Measurements from ENCODE around the gene RSF1.

The RSF1 gene

GRCh38 chr11:77705195-77705875 is 115.2 kb downstream of the RSF1 start:
- Histone ChIP-seq H3K9me3 (ENCODE audit: control insufficient read depth, low read depth, low read length) (no peaks in the 10 kb centered on the region), H3K27ac (ENCODE audit: low read length) (no peak overlapping the region), H3K27me3 (ENCODE audit: control insufficient read depth, insufficient read depth, low read length) (no peaks in the 10 kb centered on the region), H3K4me1 (ENCODE audit: control insufficient read depth, low read depth, low read length) (no peaks in the 10 kb centered on the region), H3K4me3 (ENCODE audit: low read length) (no peak overlapping the region), H3K9ac (ENCODE audit: low read length) (no peak overlapping the region), H3K36me3 (ENCODE audit: control insufficient read depth, low read depth, low read length) (peaks cover 16% of the 10 kb centered on the region)

- no peaks in the 10 kb centered on the region for H3K9me3 ChIP-seq (ENCODE audit: control insufficient read depth, low read depth, low read length)
- H3K9ac ChIP-seq (ENCODE audit: low read length): no peak overlapping the region
- H3K4me3 ChIP-seq (ENCODE audit: low read length): no peak overlapping the region
- no peaks in the 10 kb centered on the region for H3K27me3 ChIP-seq (ENCODE audit: control insufficient read depth, insufficient read depth, low read length)
- H3K36me3 ChIP-seq (ENCODE audit: control insufficient read depth, low read depth, low read length): peaks cover 16% of the 10 kb centered on the region
- H3K4me1 ChIP-seq (ENCODE audit: control insufficient read depth, low read depth, low read length): no peaks in the 10 kb centered on the region
- H3K27ac ChIP-seq (ENCODE audit: low read length): no peak overlapping the region
These were observed 116.5 kb downstream of the RSF1 start for GRCh38 chr11:77704029-77704428.

GRCh38 chr11:77699425-77699824 is 121.1 kb downstream of the RSF1 start:
- no peaks in the 10 kb centered on the region for H3K4me1 ChIP-seq (ENCODE audit: control insufficient read depth, low read depth, low read length)
- H3K4me3 ChIP-seq (ENCODE audit: low read length): no peak overlapping the region
- H3K36me3 ChIP-seq (ENCODE audit: control insufficient read depth, low read depth, low read length): peaks cover 38% of the 10 kb centered on the region
- H3K27ac ChIP-seq (ENCODE audit: low read length): no peak overlapping the region
- H3K27me3 ChIP-seq (ENCODE audit: control insufficient read depth, insufficient read depth, low read length): no peaks in the 10 kb centered on the region
- H3K9ac ChIP-seq (ENCODE audit: low read length): no peak overlapping the region
- no peaks in the 10 kb centered on the region for H3K9me3 ChIP-seq (ENCODE audit: control insufficient read depth, low read depth, low read length)

- Histone ChIP-seq H3K27me3 (ENCODE audit: control insufficient read depth, insufficient read depth, low read length) (no peaks in the 10 kb centered on the region), H3K36me3 (ENCODE audit: control insufficient read depth, low read depth, low read length) (peaks cover 37% of the 10 kb centered on the region), H3K9ac (ENCODE audit: low read length) (no peak overlapping the region), H3K4me1 (ENCODE audit: control insufficient read depth, low read depth, low read length) (no peaks in the 10 kb centered on the region), H3K27ac (ENCODE audit: low read length) (no peak overlapping the region), H3K9me3 (ENCODE audit: control insufficient read depth, low read depth, low read length) (no peaks in the 10 kb centered on the region), H3K4me3 (ENCODE audit: low read length) (no peak overlapping the region)
These were observed 121.6 kb downstream of the RSF1 start for GRCh38 chr11:77698896-77699295.

GRCh38 chr11:77697865-77698264 is 122.7 kb downstream of the RSF1 start:
- no peak overlapping the region for H3K9ac ChIP-seq (ENCODE audit: low read length)
- H3K4me1 ChIP-seq (ENCODE audit: control insufficient read depth, low read depth, low read length): no peaks in the 10 kb centered on the region
- no peaks in the 10 kb centered on the region for H3K9me3 ChIP-seq (ENCODE audit: control insufficient read depth, low read depth, low read length)
- H3K36me3 ChIP-seq (ENCODE audit: control insufficient read depth, low read depth, low read length): peaks cover 35% of the 10 kb centered on the region
- H3K27me3 ChIP-seq (ENCODE audit: control insufficient read depth, insufficient read depth, low read length): no peaks in the 10 kb centered on the region
- H3K27ac ChIP-seq (ENCODE audit: low read length): no peak overlapping the region
- no peak overlapping the region for H3K4me3 ChIP-seq (ENCODE audit: low read length)

GRCh38 chr11:77695417-77695816 is 125.1 kb downstream of the RSF1 start:
- Histone ChIP-seq H3K4me1 (ENCODE audit: control insufficient read depth, low read depth, low read length) (no peaks in the 10 kb centered on the region), H3K4me3 (ENCODE audit: low read length) (no peak overlapping the region), H3K27ac (ENCODE audit: low read length) (no peak overlapping the region), H3K27me3 (ENCODE audit: control insufficient read depth, insufficient read depth, low read length) (no peaks in the 10 kb centered on the region), H3K9me3 (ENCODE audit: control insufficient read depth, low read depth, low read length) (no peaks in the 10 kb centered on the region), H3K9ac (ENCODE audit: low read length) (no peak overlapping the region), H3K36me3 (ENCODE audit: control insufficient read depth, low read depth, low read length) (peaks cover 36% of the 10 kb centered on the region)

GRCh38 chr11:77690649-77691048 is 129.9 kb downstream of the RSF1 start:
- Histone ChIP-seq H3K9ac (ENCODE audit: low read length) (no peak overlapping the region), H3K4me3 (ENCODE audit: low read length) (no peak overlapping the region), H3K4me1 (ENCODE audit: control insufficient read depth, low read depth, low read length) (no peaks in the 10 kb centered on the region), H3K27ac (ENCODE audit: low read length) (no peak overlapping the region), H3K27me3 (ENCODE audit: control insufficient read depth, insufficient read depth, low read length) (no peaks in the 10 kb centered on the region), H3K36me3 (ENCODE audit: control insufficient read depth, low read depth, low read length) (peaks cover 24% of the 10 kb centered on the region), H3K9me3 (ENCODE audit: control insufficient read depth, low read depth, low read length) (no peaks in the 10 kb centered on the region)

GRCh38 chr11:77687088-77687487 is 133.4 kb downstream of the RSF1 start:
- H3K27me3 ChIP-seq (ENCODE audit: control insufficient read depth, insufficient read depth, low read length): no peaks in the 10 kb centered on the region
- H3K4me3 ChIP-seq (ENCODE audit: low read length): no peak overlapping the region
- no peaks in the 10 kb centered on the region for H3K9me3 ChIP-seq (ENCODE audit: control insufficient read depth, low read depth, low read length)
- no peak overlapping the region for H3K9ac ChIP-seq (ENCODE audit: low read length)
- H3K27ac ChIP-seq (ENCODE audit: low read length): no peak overlapping the region
- H3K4me1 ChIP-seq (ENCODE audit: control insufficient read depth, low read depth, low read length): no peaks in the 10 kb centered on the region
- peaks cover 47% of the 10 kb centered on the region for H3K36me3 ChIP-seq (ENCODE audit: control insufficient read depth, low read depth, low read length)

GRCh38 chr11:77677138-77677537 is 143.4 kb downstream of the RSF1 start:
- H3K27me3 ChIP-seq (ENCODE audit: control insufficient read depth, insufficient read depth, low read length): no peaks in the 10 kb centered on the region
- H3K27ac ChIP-seq (ENCODE audit: low read length): no peak overlapping the region

GRCh38 chr11:77672264-77672663 is 148.3 kb downstream of the RSF1 start:
- Histone ChIP-seq H3K9me3 (ENCODE audit: control insufficient read depth, low read depth, low read length) (no peaks in the 10 kb centered on the region), H3K4me1 (ENCODE audit: control insufficient read depth, low read depth, low read length) (no peaks in the 10 kb centered on the region), H3K4me3 (ENCODE audit: low read length) (no peak overlapping the region), H3K27ac (ENCODE audit: low read length) (no peak overlapping the region), H3K36me3 (ENCODE audit: control insufficient read depth, low read depth, low read length) (peaks cover 87% of the 10 kb centered on the region), H3K9ac (ENCODE audit: low read length) (no peak overlapping the region), H3K27me3 (ENCODE audit: control insufficient read depth, insufficient read depth, low read length) (no peaks in the 10 kb centered on the region)

More at GRCh38 chr11:77677138-77677537, 143.4 kb downstream of the RSF1 start:
- peaks cover 64% of the 10 kb centered on the region for H3K36me3 ChIP-seq (ENCODE audit: control insufficient read depth, low read depth, low read length)
- H3K4me3 ChIP-seq (ENCODE audit: low read length): no peak overlapping the region
- H3K4me1 ChIP-seq (ENCODE audit: control insufficient read depth, low read depth, low read length): no peaks in the 10 kb centered on the region
- H3K9ac ChIP-seq (ENCODE audit: low read length): no peak overlapping the region
- H3K9me3 ChIP-seq (ENCODE audit: control insufficient read depth, low read depth, low read length): no peaks in the 10 kb centered on the region

- Histone ChIP-seq H3K36me3 (ENCODE audit: control insufficient read depth, low read depth, low read length) (peaks cover 80% of the 10 kb centered on the region), H3K4me3 (ENCODE audit: low read length) (no peak overlapping the region), H3K27ac (ENCODE audit: low read length) (no peak overlapping the region), H3K27me3 (ENCODE audit: control insufficient read depth, insufficient read depth, low read length) (no peaks in the 10 kb centered on the region), H3K9ac (ENCODE audit: low read length) (no peak overlapping the region), H3K4me1 (ENCODE audit: control insufficient read depth, low read depth, low read length) (no peaks in the 10 kb centered on the region), H3K9me3 (ENCODE audit: control insufficient read depth, low read depth, low read length) (no peaks in the 10 kb centered on the region)
These were observed 150.5 kb downstream of the RSF1 start for GRCh38 chr11:77669848-77670511.

GRCh38 chr11:77668760-77669159 is 151.8 kb downstream of the RSF1 start:
- Histone ChIP-seq H3K4me1 (ENCODE audit: control insufficient read depth, low read depth, low read length) (no peaks in the 10 kb centered on the region), H3K36me3 (ENCODE audit: control insufficient read depth, low read depth, low read length) (peaks cover 76% of the 10 kb centered on the region), H3K9me3 (ENCODE audit: control insufficient read depth, low read depth, low read length) (no peaks in the 10 kb centered on the region), H3K9ac (ENCODE audit: low read length) (no peak overlapping the region), H3K27ac (ENCODE audit: low read length) (no peak overlapping the region), H3K27me3 (ENCODE audit: control insufficient read depth, insufficient read depth, low read length) (no peaks in the 10 kb centered on the region), H3K4me3 (ENCODE audit: low read length) (no peak overlapping the region)

All from iPS-18a (cell line).